PFSK-1 (cell line): ENCODE results near the gene MEN1.

Experiments used
- FOXP2 ChIP-seq: optimal IDR thresholded peaks from 2 replicates; pipeline ENCODE3; 2011; ENCODE audit warnings: borderline replicate concordance, control low read depth, inconsistent platforms; ENCODE audit not compliant: insufficient read depth; ENCODE audit errors: extremely low read length, extremely low read depth
- POLR2AphosphoS5 ChIP-seq: IDR thresholded peaks from 2 replicates; pipeline ENCODE4 v1.6.1; 2012; ENCODE audit warnings: low read depth, mild to moderate bottlenecking, control low read depth, low read length, moderate library complexity
- SIN3A ChIP-seq: IDR thresholded peaks from 2 replicates; pipeline ENCODE4 v1.6.1; 2012; ENCODE audit warnings: mild to moderate bottlenecking, low read length, moderate library complexity, borderline replicate concordance; ENCODE audit not compliant: insufficient read depth
- TAF1 ChIP-seq: IDR thresholded peaks from 2 replicates; pipeline ENCODE4 v1.6.1; 2012; ENCODE audit warnings: low read length, control low read depth, borderline replicate concordance; ENCODE audit not compliant: insufficient read depth
- TF ChIP-seq, protein P1 (sequence below), 2 experiments: IDR thresholded peaks; 2 replicates each; pipeline versions ENCODE4 v1.6.1 to v1.8.0; 2011 to 2012; ENCODE audit warnings: low read depth in 2 of 2, low read length in 2 of 2, control low read depth in 1 of 2, inconsistent platforms in 1 of 2, mild to moderate bottlenecking in 1 of 2, moderate library complexity in 1 of 2; ENCODE audit not compliant: insufficient read depth in 1 of 2

Gene MEN1

GRCh38 chr11:64833509-64833908 is 23.2 kb upstream of the MEN1 start:
- TF ChIP-seq TAF1 = no peak
- no peak for TF ChIP-seq FOXP2
- no peak for TF ChIP-seq SIN3A
- TF ChIP-seq POLR2AphosphoS5 = no peak

GRCh38 chr11:64833198-64833502 is 22.8 kb upstream of the MEN1 start:
- no peak for TF ChIP-seq FOXP2
- TF ChIP-seq, protein P1, sequence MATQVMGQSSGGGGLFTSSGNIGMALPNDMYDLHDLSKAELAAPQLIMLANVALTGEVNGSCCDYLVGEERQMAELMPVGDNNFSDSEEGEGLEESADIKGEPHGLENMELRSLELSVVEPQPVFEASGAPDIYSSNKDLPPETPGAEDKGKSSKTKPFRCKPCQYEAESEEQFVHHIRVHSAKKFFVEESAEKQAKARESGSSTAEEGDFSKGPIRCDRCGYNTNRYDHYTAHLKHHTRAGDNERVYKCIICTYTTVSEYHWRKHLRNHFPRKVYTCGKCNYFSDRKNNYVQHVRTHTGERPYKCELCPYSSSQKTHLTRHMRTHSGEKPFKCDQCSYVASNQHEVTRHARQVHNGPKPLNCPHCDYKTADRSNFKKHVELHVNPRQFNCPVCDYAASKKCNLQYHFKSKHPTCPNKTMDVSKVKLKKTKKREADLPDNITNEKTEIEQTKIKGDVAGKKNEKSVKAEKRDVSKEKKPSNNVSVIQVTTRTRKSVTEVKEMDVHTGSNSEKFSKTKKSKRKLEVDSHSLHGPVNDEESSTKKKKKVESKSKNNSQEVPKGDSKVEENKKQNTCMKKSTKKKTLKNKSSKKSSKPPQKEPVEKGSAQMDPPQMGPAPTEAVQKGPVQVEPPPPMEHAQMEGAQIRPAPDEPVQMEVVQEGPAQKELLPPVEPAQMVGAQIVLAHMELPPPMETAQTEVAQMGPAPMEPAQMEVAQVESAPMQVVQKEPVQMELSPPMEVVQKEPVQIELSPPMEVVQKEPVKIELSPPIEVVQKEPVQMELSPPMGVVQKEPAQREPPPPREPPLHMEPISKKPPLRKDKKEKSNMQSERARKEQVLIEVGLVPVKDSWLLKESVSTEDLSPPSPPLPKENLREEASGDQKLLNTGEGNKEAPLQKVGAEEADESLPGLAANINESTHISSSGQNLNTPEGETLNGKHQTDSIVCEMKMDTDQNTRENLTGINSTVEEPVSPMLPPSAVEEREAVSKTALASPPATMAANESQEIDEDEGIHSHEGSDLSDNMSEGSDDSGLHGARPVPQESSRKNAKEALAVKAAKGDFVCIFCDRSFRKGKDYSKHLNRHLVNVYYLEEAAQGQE (IDR thresholded peaks at IDR 0.05; ENCODE audit: insufficient read depth in 1 of 2, low read depth in 2 of 2, low read length in 2 of 2) = no peak
- TF ChIP-seq SIN3A = no peak
- no peak for TF ChIP-seq TAF1
- no peak for TF ChIP-seq POLR2AphosphoS5

GRCh38 chr11:64832467-64833197 is 22.3 kb upstream of the MEN1 start:
- TF ChIP-seq SIN3A (no peak), POLR2AphosphoS5 (no peak), TAF1 (no peak), FOXP2 (no peak)
- TF ChIP-seq, protein P1 (IDR thresholded peaks at IDR 0.05; ENCODE audit: insufficient read depth in 1 of 2, low read depth in 2 of 2, low read length in 2 of 2) = no peak

DNA sequence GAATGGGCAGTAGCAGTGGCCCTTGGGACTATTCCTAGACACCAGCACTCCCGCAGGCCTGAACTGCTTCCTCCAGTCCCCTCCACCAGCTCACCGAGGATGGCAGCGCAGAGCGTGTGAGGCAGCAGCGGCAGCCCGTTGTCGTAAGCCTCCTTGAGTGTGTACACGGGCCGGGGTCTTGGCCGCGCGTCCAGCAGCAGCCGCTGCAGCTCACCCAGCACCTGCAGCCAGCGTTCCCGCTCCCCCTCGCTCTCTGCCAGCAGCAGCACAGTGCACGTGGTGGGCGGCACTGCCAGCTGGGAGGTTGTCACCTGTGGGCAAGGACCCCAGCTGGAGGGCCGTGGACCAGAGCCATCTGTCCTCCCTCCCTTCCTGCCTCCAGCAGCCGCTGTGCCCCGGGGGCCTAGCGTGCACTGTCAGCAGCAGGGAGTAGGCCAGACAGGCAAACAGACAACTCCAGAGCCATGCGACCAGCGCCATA is 21.1 kb upstream of the MEN1 start:
- TF ChIP-seq, protein P1 (IDR thresholded peaks at IDR 0.05; ENCODE audit: insufficient read depth in 1 of 2, low read depth in 2 of 2, low read length in 2 of 2) = no peak
- TF ChIP-seq SIN3A (no peak), POLR2AphosphoS5 (no peak), TAF1 (no peak), FOXP2 (no peak)

DNA sequence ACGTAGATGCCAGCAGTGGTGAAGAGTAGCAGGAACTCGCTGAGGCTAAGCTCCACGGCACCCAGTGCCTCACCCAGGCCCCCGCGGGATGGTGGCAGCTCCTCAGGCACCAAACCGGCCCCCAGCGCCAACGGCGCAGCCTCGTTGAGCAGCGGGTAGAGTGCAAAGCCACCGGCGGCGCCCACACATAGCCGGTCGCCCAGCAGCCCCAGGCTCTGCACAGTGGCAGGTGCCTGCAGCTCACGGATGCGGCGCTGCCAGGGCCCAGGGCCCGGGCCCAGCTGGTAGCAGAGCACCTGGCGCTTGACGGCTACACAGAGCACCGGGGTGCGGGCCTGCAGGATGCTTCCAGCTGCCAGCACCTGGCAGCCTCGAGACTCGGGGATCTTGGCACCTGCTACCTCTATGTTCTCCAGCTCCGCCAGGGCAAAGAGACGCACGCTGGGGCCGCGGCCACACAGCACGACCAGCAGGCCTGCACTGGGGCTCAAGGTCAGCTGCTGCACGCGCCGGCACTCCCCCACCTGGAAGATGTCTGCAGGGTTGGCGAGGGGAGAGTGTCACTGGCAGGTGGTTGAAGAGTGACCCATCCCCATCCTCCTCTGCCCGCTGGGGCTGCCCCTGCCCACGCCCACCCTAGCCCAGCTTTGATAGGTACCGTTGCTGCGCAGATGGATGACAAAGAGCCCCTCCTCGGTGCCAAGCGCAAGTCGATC is 19.3 kb upstream of the MEN1 start:
- no peak for TF ChIP-seq FOXP2
- no peak for TF ChIP-seq SIN3A
- TF ChIP-seq POLR2AphosphoS5 = no peak
- TF ChIP-seq, protein P1 (IDR thresholded peaks at IDR 0.05; ENCODE audit: insufficient read depth in 1 of 2, low read depth in 2 of 2, low read length in 2 of 2) = no peak
- TF ChIP-seq TAF1 = no peak
